Measurements from ENCODE around the gene SPINK5. TPM values are rescaled to one million over a fixed set of nuclear protein-coding genes. Genes with fewer than 3 reads are reported as not detected.

SPINK5 gene
- total and polyA plus RNA-seq, 10 donors: 0.11 to 0.51 (median 0.26) TPM; not detected in 5

- no peaks in the 10 kb centered on the region for H3K4me1 ChIP-seq
- H3K36me3 ChIP-seq: no peaks in the 10 kb centered on the region
- intact Hi-C loops (cut with DNase I; ENCODE audit: low total_unique reads): no loop called here
- TF ChIP-seq POLR2A (IDR thresholded peaks at IDR 0.05) (no peak), POLR2AphosphoS5 (IDR thresholded peaks at IDR 0.05) (no peak), CTCF (IDR thresholded peaks at IDR 0.05 in 8 of 11, conservative IDR thresholded peaks at IDR 0.05 in 3 of 11) (no peak)
- no peak for DNase-seq
- H3K4me3 ChIP-seq: no peak overlapping the region
- H3K27me3 ChIP-seq (replicated peaks in 1 of 7): no peaks in the 10 kb centered on the region
- H3K9me3 ChIP-seq: no peaks in the 10 kb centered on the region
- no peak overlapping the region for H3K27ac ChIP-seq
- WGBS, 5 donors: 63 to 94% (median 90%) methylated on average over 3 of the region's 3 CpGs
Observed at GRCh38 chr5:148140846-148141245, 77.1 kb downstream of the SPINK5 start.

GRCh38 chr5:148141645-148142044, 77.9 kb downstream of the SPINK5 start:
- 73 to 86% (median 74%) methylated on average over 2 of the region's 2 CpGs for WGBS, 5 donors
- Histone ChIP-seq H3K4me1 (no peaks in the 10 kb centered on the region), H3K27ac (no peak overlapping the region), H3K27me3 (replicated peaks in 1 of 7) (no peaks in the 10 kb centered on the region), H3K36me3 (no peaks in the 10 kb centered on the region), H3K9me3 (no peaks in the 10 kb centered on the region), H3K4me3 (no peak overlapping the region)
- intact Hi-C loops (cut with DNase I; ENCODE audit: low total_unique reads): no loop called here
- TF ChIP-seq POLR2A (IDR thresholded peaks at IDR 0.05) (no peak), CTCF (IDR thresholded peaks at IDR 0.05 in 8 of 11, conservative IDR thresholded peaks at IDR 0.05 in 3 of 11) (no peak), POLR2AphosphoS5 (IDR thresholded peaks at IDR 0.05) (no peak)
- DNase-seq: no peak

GRCh38 chr5:148145916-148146315, 82.1 kb downstream of the SPINK5 start:
- intact Hi-C loops (cut with DNase I; ENCODE audit: low total_unique reads): no loop called here
- H3K27ac ChIP-seq: no peak overlapping the region
- TF ChIP-seq CTCF (IDR thresholded peaks at IDR 0.05 in 8 of 11, conservative IDR thresholded peaks at IDR 0.05 in 3 of 11) (no peak), POLR2AphosphoS5 (IDR thresholded peaks at IDR 0.05) (no peak), POLR2A (IDR thresholded peaks at IDR 0.05) (no peak)
- no peaks in the 10 kb centered on the region for H3K9me3 ChIP-seq
- no peaks in the 10 kb centered on the region for H3K4me1 ChIP-seq
- DNase-seq: no peak
- H3K4me3 ChIP-seq: no peak overlapping the region
- no peaks in the 10 kb centered on the region for H3K36me3 ChIP-seq
- no peaks in the 10 kb centered on the region for H3K27me3 ChIP-seq (replicated peaks in 1 of 7)

- no peak for DNase-seq
- H3K4me1 ChIP-seq: no peaks in the 10 kb centered on the region
- 86 to 97% (median 94%) methylated on average over 1 of the region's 1 CpG for whole genome bisulfite sequencing, 5 donors
- H3K4me3 ChIP-seq: no peak overlapping the region
- H3K27ac ChIP-seq: no peak overlapping the region
- intact Hi-C loops (cut with DNase I; ENCODE audit: low total_unique reads): no loop called here
- no peaks in the 10 kb centered on the region for H3K36me3 ChIP-seq
- no peaks in the 10 kb centered on the region for H3K9me3 ChIP-seq
- H3K27me3 ChIP-seq (replicated peaks in 1 of 7): no peaks in the 10 kb centered on the region
- no peak for TF ChIP-seq POLR2AphosphoS5 (IDR thresholded peaks at IDR 0.05)
- TF ChIP-seq CTCF (IDR thresholded peaks at IDR 0.05 in 8 of 11, conservative IDR thresholded peaks at IDR 0.05 in 3 of 11): no peak
- no peak for TF ChIP-seq POLR2A (IDR thresholded peaks at IDR 0.05)
Observed at GRCh38 chr5:148146487-148146886, 82.7 kb downstream of the SPINK5 start.

Measured in spleen (tissue), 11 donors.